ENCODE results near the gene STH.

DNA sequence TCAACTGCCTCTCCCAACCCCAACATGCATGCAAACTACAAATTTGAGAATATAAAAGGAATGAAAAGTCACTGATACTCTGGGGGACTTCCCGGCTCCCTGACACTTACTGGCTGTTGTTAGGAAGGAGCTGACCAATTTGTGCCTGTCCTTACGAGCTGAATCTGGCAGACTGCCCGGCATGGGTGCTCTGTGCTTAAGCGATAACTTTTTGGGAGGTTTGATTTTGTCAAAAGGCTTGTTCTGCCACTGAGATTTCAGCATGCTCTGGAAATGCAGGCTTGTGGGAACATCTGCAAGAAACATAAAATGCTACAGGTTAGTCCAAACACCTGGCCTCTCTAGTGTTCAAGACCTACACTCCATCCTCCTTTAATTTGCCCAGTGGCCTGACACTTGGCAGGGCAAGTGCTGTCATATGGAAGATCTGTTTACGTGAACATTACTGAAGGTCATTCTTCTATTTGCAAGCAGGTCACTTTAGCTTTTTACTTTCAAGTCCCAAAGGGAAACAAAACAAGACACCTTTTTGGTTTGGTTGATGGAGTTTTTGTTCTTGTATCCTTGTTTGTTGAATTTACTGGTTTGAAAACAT lies 40.6 kb downstream of the STH start:
- TF ChIP-seq POLR2A (IDR thresholded peaks at IDR 0.05) = no peak
- TF ChIP-seq, protein P1, sequence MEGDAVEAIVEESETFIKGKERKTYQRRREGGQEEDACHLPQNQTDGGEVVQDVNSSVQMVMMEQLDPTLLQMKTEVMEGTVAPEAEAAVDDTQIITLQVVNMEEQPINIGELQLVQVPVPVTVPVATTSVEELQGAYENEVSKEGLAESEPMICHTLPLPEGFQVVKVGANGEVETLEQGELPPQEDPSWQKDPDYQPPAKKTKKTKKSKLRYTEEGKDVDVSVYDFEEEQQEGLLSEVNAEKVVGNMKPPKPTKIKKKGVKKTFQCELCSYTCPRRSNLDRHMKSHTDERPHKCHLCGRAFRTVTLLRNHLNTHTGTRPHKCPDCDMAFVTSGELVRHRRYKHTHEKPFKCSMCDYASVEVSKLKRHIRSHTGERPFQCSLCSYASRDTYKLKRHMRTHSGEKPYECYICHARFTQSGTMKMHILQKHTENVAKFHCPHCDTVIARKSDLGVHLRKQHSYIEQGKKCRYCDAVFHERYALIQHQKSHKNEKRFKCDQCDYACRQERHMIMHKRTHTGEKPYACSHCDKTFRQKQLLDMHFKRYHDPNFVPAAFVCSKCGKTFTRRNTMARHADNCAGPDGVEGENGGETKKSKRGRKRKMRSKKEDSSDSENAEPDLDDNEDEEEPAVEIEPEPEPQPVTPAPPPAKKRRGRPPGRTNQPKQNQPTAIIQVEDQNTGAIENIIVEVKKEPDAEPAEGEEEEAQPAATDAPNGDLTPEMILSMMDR (IDR thresholded peaks at IDR 0.05) = no peak
